NCI-H1436 treated with DMSO at 0.1 percent for 48 hours (cell line): ENCODE results near the gene FER1L5.
A peak's percentile ranks its signal among the peaks of the same experiment; 100 is the strongest.
"Not testable (repeated sequence)": the region's sequence is repeated elsewhere in the genome, so short reads cannot be mapped to it uniquely, and the experiment has no call there.

Source experiments
- DNase-seq: peaks from one replicate; lab custom pipeline; 2025; lab: John Stamatoyannopoulos, UW

The FER1L5 gene

GRCh38 chr2:96636551-96637171, 5.9 kb upstream of the FER1L5 start:
- DNase-seq: no peak

- no peak for DNase-seq
These were observed 5.0 kb upstream of the FER1L5 start for GRCh38 chr2:96637385-96638143.

- peak; percentile 61 for DNase-seq
These were observed 4.1 kb upstream of the FER1L5 start, which contains the start of gene KANSL3 for GRCh38 chr2:96638144-96639121. Gene KANSL3 (minus strand): TSS chr2:96638312. CDS start chr2:96637135, 1,177 bp downstream.

- no peak for DNase-seq
These were observed 5.1 kb downstream of the FER1L5 start for GRCh38 chr2:96647681-96648080.

- no peak for DNase-seq
These were observed 5.9 kb downstream of the FER1L5 start for GRCh38 chr2:96648306-96648930.

- DNase-seq: no peak
These were observed 6.8 kb downstream of the FER1L5 start for GRCh38 chr2:96649342-96649741.

GRCh38 chr2:96651793-96652192, 9.2 kb downstream of the FER1L5 start:
- no peak for DNase-seq

- not testable (repeated sequence) for DNase-seq
These were observed 12.2 kb downstream of the FER1L5 start for GRCh38 chr2:96654791-96655190.

- DNase-seq: no peak
These were observed 13.0 kb downstream of the FER1L5 start for GRCh38 chr2:96655526-96655925.

- DNase-seq: no peak
These were observed 14.0 kb downstream of the FER1L5 start for GRCh38 chr2:96656540-96656939.

- DNase-seq: no peak
These were observed 18.8 kb downstream of the FER1L5 start for GRCh38 chr2:96661324-96661723.

GRCh38 chr2:96662360-96662759, 19.8 kb downstream of the FER1L5 start:
- DNase-seq: no peak

- DNase-seq: no peak
These were observed 20.6 kb downstream of the FER1L5 start for GRCh38 chr2:96663177-96663576.

- no peak for DNase-seq
These were observed 21.3 kb downstream of the FER1L5 start for GRCh38 chr2:96663829-96664228.

- DNase-seq: no peak
These were observed 21.9 kb downstream of the FER1L5 start for GRCh38 chr2:96664366-96664925.

- no peak for DNase-seq
These were observed 22.6 kb downstream of the FER1L5 start for GRCh38 chr2:96665083-96665569.

GRCh38 chr2:96665717-96666116, 23.2 kb downstream of the FER1L5 start:
- not testable (repeated sequence) for DNase-seq

- no peak for DNase-seq
These were observed 26.2 kb downstream of the FER1L5 start for GRCh38 chr2:96668771-96669170.

GRCh38 chr2:96669539-96670215, 27.1 kb downstream of the FER1L5 start:
- DNase-seq: no peak

- DNase-seq: no peak
These were observed 37.3 kb downstream of the FER1L5 start for GRCh38 chr2:96679848-96680247.
